HG03558 (cell line): ENCODE measurements around the gene IFI16.

Experiments used
- ATAC-seq: cut with Tn5 transposase; IDR thresholded peaks from one replicate; pipeline ENCODE4 v1.9.1; 2021; ENCODE audit warnings: moderate number of reproducible peaks; ENCODE audit not compliant: unreplicated experiment; ENCODE audit errors: extremely low read depth

The IFI16 gene

DNA sequence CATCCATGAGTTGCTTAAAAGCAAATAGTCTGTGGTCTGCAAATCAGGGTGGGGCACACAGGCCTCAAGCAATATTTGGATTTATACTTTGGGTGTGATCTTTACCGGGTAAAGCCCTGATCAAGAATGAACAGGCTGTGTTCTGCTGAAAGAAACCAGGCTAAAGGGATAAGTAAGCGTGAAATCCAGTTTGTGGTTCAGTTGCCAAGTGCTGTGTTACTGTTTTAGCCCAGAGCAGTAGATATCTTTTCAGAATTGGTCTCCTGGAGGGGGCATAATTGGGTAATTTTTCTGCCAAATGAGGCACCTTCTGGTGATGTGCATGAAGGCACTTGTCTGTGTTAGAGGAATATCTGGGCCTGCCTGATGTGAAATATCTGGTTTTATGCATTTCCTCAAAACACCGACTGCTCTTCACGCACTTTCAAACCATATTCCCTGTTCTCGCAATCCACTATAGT, 45.5 kb downstream of the IFI16 start:
- no peak for ATAC-seq

DNA sequence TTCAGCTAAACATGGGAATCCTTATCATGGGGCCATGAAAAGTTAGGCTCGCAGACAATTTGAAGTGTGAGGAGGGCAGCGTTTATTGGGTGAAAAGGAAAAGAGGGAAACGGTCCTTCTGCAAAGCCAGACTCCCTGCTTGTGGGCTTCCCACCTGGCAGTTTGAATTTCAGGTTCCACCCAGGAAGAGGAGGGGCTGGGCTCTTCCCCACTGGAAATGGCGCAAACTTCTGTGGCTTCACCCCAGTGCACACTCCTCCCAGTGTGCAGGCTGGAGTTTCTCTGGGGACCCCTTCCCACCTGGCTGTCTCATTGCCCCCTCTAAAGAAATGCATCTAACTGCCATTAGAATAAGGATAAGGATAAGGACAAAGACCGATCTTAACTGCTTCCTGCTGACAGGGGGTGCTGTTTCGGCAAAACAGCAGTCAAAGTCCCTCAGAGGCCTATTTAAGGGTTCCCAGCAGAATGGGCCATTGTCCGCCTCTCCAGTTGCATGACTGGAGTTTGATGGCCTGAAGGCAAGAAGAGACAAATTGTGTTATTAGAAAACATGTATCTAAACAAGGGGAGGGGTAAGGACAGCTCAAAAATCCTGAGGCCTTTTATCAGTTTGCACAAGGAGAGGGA, 46.5 kb downstream of the IFI16 start:
- no peak for ATAC-seq

- ATAC-seq: no peak
These were observed 49.0 kb downstream of the IFI16 start for GRCh38 chr1:159058751-159059150.

GRCh38 chr1:159065106-159065505, 55.4 kb downstream of the IFI16 start:
- ATAC-seq: no peak

GRCh38 chr1:159066108-159066507, 56.4 kb downstream of the IFI16 start:
- ATAC-seq: no peak

DNA sequence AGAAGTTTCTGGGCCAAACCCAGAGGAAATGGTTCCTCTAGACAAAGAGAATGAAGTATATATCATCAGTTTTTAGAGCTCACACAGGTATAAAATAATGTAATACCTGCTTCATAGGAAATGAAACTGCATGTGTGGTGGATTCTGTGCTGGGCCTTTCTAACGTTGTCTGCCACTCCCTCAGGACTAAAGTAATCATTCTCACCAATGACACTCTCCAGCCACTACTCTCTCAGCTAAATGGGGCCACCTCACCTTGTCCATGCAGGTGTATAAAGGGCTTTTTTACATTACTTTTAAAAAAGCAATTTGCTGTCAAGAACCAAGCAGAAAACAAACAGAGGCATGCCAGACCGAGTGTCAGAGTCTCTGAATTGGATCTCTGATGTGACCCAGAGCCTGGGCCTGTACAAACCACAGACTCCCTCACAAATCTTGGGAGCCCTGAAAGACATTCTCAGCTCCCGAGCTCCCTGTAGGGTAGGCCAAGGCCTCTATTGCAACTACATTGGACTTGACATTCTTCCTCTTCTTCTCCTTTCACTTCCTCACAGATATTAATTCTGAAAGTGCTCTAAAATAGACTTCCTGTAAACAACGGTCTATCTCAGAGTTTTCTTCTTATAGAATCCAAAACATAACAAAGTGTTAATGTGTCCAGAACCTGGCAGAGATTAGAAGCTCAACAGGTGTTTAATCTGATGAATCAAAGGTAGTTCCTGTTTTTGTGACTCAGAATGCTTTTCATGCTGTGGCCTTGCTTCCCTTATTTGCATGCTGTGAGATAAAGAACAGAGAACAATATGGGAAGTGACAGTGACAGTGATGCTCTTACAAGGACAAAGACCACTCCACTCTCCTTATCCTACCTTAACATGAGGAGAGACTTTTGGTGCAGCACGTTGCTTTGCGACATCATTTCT, 58.3 kb downstream of the IFI16 start:
- ATAC-seq: peak; percentile 91

DNA sequence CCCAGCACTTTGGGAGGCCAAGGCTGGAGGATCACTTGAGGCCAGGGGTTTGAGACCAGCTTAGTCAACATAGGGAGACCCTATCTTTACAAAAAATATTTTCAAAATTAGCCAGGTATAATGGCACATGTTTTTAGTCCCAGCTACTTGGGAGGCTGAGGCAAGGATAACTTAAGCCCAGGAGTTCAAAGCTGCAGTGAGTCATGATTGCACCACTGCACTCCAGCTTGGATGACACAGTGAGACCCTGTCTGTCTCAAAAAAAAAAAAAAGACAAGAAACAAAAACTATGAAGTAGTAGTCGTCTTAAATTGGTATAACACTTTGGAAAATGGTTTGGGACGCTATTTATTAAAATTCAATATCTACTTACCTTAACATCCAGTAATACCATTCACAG, 59.2 kb downstream of the IFI16 start:
- ATAC-seq: no peak

- no peak for ATAC-seq
These were observed 62.4 kb downstream of the IFI16 start for GRCh38 chr1:159071970-159072582.

DNA sequence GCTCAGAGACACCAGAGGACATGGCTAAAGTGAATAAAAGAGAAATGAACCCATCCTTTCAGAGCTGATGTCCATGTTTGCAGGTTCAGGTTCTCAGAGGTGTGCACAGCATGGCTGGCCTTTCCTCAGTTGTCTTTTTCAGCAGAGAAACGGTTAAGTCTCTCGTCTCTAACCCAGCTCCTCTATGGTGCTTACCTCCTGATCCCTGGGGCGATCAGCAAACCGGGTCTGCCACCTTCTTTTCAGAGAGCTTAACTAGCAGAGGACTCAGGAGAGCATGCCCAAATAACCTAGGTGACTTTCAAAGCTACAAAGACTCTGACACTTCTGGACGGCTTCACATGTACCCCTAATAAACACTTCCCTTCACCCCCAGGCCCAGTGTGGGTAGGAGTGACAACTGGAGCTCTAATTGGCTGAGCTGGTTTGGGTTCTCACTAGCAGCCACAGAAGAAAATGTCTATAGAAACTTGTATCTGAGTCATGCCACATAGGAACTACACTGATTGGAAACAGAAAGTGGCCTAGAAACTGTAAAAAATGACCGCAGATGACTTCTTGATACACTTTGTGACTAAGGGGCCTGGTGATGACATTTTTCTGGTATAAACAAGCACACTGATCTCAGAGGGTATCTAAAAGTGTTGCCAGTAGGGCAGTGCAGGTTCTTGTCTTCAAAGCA, 66.9 kb downstream of the IFI16 start, which contains the start of gene AIM2:
Gene AIM2 (minus strand): TSS at position 329 of the 682 bp plus-strand sequence. CDS start 3,267 bp downstream, outside the sequence.
- peak; percentile 48 for ATAC-seq

DNA sequence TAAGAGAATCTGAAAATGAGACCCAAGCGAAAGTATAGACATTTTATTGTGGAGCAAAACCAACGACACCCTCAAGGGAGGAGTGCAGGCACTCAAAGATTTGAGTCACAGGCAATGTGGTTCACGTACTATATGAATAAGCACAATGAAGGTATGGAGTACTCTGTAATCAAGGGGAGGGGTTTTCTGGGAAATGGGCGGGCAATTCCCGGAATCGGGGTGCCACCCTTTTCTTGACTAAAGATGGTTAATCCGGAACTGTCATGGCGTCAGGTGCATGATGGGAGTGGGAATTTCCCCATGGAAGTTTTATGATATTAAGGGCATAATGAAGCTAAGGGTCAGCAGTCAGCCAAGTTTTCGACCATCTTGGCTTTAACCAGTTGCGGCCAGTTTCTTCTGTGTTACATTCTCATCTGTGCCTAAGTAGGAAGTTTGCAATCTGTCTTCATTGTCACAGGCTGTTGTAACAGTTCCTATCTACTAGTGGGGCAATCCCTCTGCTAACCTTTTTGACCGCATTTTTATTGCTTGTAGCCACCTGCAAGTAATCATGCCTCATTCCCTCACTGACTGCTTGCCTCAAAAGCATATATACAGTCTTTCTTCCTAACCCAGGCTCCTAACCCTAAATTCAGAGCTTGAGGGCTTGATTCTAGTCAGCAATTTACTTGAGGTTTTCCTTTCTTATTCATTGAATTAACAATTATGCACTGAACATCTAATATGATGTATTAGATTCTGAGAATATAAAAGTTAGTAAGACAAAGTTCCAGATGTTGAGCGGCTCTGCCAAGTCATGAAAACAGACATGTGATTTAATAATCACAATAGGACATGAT, 67.6 kb downstream of the IFI16 start:
- peak; percentile 63 for ATAC-seq

DNA sequence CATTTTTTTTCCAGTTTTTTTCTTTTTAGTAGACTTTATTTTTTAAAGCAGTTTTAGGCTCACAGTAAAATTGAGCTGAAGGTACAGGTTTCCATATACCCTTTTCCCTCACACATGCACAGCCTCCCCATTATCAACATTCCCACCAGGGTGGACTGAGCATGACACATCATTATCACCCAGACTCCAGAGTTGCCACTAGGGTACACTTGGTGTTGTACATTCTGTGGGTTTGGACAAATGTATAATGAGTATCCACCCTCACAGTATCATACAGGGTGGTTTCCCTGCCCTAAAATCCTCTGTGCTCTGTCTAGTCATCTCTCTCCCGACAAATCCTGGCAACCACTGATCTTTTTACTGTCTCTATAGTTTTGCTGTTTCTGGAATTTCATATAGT, 69.8 kb downstream of the IFI16 start:
- no peak for ATAC-seq

DNA sequence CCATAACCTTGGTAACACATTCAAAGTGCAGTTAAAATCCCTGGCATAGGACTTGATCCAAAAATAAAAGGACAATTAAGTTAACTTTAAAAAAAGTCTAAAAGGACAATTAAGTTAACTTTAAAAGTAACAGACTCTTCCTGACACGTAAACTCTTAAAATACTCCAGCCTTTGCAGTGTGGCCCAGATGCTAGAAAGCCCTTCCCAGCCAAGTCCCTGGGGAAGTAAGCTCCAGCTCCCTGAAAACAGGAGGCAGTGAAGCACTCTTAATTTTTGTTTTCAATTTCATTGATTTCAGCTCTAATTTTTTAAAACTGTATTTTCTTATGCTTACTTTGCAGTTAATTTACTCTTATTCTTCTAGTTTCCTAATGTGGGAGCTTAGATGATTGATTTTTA, 71.9 kb downstream of the IFI16 start:
- ATAC-seq: no peak

DNA sequence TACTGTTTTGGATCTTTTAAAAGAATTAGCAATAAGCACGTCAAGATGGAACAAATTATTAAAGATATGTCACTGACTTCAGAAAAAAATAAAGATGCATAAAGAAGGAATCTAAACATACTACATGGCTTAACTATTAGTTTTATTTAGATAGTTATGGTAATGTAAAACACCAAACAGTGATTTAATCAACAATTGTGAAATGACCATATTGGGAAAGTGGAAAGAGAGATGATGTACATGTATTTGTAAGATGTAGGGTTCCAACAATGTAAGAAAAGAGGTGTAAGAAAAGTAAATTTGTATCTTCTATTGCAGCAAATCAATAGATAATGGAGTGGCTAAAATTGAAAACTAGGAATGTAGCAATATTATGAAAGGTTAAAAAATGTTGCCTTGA, 73.3 kb downstream of the IFI16 start:
- no peak for ATAC-seq

DNA sequence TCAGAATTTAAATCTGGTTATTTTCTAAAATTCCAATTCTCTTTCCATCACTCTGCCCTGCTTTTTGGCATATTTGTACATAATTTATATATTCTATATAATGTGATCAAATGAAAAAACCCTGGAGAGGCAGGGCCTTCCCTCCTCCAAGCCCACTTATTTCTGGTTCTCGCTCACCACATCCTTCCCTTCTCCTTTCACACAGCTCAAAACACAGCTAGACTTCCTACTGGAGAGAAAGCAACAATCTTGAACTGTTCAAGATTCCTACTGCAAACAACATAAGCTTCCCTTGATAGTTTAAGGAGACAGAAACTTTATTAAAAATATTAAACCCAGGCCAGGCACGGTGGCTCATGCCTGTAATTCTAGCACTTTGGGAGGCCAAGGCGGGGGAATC, 74.4 kb downstream of the IFI16 start:
- ATAC-seq: no peak

GRCh38 chr1:159084867-159085266, 75.2 kb downstream of the IFI16 start:
- no peak for ATAC-seq

DNA sequence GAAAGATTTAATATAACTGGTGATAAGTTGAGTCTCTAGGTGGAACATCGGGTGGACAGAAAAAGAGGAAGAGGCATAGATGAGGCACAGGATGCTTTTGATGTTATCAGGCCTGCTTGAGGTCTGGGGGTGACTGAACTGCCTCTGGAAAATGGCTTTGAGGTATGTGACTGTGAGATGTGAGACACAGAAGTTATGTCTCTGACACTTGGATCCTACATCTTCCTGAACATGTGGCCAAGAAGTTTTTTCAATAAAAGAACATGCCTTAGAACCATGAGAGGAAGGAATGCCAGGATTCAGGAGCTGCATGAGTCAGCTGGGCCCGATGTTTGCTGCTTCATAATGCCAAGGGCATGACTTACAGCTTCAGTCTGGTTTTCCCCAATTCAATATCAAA, 78.3 kb downstream of the IFI16 start:
- ATAC-seq: no peak

DNA sequence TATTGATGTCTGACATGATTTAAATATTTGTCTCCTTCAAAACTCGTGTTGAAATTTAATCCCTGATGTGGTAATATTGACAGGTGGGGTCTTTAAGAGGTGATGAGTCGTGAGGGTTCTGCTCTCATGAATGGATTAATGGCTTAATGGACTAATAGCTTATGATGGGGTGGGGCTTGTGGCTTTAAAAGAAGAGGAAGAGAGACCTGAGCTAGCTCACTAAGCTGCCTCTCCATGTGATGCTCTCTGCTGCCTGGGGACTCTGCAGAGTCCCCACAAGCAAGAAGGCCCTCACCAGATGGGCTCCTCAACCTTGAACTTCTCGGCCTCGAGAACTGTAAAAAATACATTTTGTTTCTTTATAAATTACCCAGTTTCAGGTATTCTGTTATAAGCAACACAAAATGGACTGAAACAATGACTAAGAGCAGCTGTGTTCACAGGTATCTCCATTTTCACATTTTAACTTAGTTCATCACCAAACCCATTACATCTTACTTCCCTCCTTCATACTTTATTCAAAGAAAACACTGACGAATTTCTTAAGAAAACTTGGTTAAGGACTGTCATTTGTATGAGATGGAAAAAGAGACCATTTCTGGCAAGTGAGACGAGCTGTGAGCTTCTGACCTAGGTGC, 79.0 kb downstream of the IFI16 start:
- no peak for ATAC-seq

- no peak for ATAC-seq
These were observed 79.6 kb downstream of the IFI16 start for GRCh38 chr1:159089184-159089791.
